ENCODE data around the gene THAP4. TPM values are rescaled to one million over a fixed set of nuclear protein-coding genes. Genes with fewer than 3 reads are reported as not detected.

The THAP4 gene
- total RNA-seq, 1 donor from 2014 or later = 42.5 TPM

DNA sequence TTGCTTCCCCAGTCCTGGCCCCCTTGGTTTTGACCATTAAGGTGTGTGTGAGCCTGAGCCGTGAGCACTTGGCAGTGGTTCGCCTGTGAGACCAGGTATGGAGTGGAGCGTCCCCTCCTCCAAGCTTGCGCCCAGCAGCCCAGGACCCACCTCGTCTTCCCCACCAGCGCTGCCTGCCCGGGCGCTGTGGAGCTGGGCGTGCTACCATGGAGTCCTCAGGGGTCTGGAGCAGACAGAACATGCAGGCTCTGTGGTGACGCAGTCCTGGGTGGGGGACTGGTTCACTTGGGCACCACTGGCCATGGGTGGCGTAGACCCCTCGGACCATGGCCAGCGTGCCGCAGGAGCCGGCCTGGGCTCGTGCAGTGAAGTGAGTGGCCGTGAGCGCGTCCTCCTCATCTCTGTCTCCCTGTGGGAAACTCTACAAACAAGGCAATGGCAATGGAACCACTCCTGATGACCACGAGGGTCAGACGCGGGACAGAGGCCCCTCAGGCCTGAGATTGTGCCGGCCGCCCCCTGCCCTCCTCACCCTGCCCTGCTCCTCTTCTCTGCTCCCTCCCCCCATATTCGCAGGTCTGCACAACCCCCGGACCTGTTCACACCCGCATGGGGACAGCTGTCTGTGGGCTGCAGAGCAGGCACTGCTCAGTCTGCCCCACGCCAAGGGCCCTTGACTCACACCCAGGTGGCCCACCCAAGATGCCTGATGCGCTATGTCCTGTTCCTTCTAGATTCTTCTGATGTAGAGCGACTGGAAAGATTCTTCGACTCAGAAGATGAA is 34.7 kb upstream of the THAP4 start:
- TF ChIP-seq, protein P1, sequence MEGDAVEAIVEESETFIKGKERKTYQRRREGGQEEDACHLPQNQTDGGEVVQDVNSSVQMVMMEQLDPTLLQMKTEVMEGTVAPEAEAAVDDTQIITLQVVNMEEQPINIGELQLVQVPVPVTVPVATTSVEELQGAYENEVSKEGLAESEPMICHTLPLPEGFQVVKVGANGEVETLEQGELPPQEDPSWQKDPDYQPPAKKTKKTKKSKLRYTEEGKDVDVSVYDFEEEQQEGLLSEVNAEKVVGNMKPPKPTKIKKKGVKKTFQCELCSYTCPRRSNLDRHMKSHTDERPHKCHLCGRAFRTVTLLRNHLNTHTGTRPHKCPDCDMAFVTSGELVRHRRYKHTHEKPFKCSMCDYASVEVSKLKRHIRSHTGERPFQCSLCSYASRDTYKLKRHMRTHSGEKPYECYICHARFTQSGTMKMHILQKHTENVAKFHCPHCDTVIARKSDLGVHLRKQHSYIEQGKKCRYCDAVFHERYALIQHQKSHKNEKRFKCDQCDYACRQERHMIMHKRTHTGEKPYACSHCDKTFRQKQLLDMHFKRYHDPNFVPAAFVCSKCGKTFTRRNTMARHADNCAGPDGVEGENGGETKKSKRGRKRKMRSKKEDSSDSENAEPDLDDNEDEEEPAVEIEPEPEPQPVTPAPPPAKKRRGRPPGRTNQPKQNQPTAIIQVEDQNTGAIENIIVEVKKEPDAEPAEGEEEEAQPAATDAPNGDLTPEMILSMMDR (IDR thresholded peaks at IDR 0.05; ENCODE audit: unreplicated experiment) = no peak
- Mint-ChIP-seq H3K27me3 (ENCODE audit: unreplicated experiment) (peaks cover 5% of the 10 kb centered on the region), H3K9me3 (ENCODE audit: unreplicated experiment) (no peaks in the 10 kb centered on the region), H3K4me3 (ENCODE audit: unreplicated experiment) (no peak overlapping the region), H3K4me1 (ENCODE audit: unreplicated experiment) (no peaks in the 10 kb centered on the region), H3K36me3 (ENCODE audit: low read depth, unreplicated experiment) (peaks cover 28% of the 10 kb centered on the region), H3K27ac (ENCODE audit: unreplicated experiment) (no peak overlapping the region)
- no peak for DNase-seq (ENCODE audit: low spot score)

- peaks cover 5% of the 10 kb centered on the region for H3K27me3 Mint-ChIP-seq (ENCODE audit: unreplicated experiment)
- H3K36me3 Mint-ChIP-seq (ENCODE audit: low read depth, unreplicated experiment) = peaks cover 33% of the 10 kb centered on the region
- no peak overlapping the region for H3K27ac Mint-ChIP-seq (ENCODE audit: unreplicated experiment)
- H3K9me3 Mint-ChIP-seq (ENCODE audit: unreplicated experiment) = no peaks in the 10 kb centered on the region
- DNase-seq (ENCODE audit: low spot score) = no peak
- no peak overlapping the region for H3K4me3 Mint-ChIP-seq (ENCODE audit: unreplicated experiment)
- no peaks in the 10 kb centered on the region for H3K4me1 Mint-ChIP-seq (ENCODE audit: unreplicated experiment)
- TF ChIP-seq, protein P1 (IDR thresholded peaks at IDR 0.05; ENCODE audit: unreplicated experiment) = no peak
Observed at GRCh38 chr2:241670333-241671110, 33.6 kb upstream of the THAP4 start.

- Mint-ChIP-seq H3K27me3 (ENCODE audit: unreplicated experiment) (peaks cover 3% of the 10 kb centered on the region), H3K4me3 (ENCODE audit: unreplicated experiment) (no peak overlapping the region), H3K4me1 (ENCODE audit: unreplicated experiment) (no peaks in the 10 kb centered on the region), H3K27ac (ENCODE audit: unreplicated experiment) (no peak overlapping the region), H3K9me3 (ENCODE audit: unreplicated experiment) (no peaks in the 10 kb centered on the region), H3K36me3 (ENCODE audit: low read depth, unreplicated experiment) (peaks cover 32% of the 10 kb centered on the region)
- TF ChIP-seq, protein P1 (IDR thresholded peaks at IDR 0.05; ENCODE audit: unreplicated experiment) = no peak
- no peak for DNase-seq (ENCODE audit: low spot score)
Observed at GRCh38 chr2:241668839-241669238, 31.9 kb upstream of the THAP4 start.

DNA sequence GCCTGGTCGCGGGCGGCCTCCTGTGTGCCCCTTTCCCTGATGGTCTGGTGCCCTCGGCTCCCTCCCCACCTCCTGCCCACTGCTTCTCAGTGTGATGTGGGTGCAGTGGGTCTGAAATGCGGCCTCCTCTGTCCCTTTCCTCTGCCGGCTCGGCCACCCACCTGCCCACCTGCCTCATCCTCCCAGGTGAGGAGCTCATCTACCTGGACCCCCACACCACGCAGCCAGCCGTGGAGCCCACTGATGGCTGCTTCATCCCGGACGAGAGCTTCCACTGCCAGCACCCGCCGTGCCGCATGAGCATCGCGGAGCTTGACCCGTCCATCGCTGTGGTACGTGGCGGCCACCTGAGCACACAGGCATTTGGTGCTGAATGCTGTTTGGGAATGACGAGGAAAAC is 31.4 kb upstream of the THAP4 start:
- Mint-ChIP-seq H3K27ac (ENCODE audit: unreplicated experiment) (no peak overlapping the region), H3K36me3 (ENCODE audit: low read depth, unreplicated experiment) (peaks cover 27% of the 10 kb centered on the region), H3K9me3 (ENCODE audit: unreplicated experiment) (no peaks in the 10 kb centered on the region), H3K4me1 (ENCODE audit: unreplicated experiment) (no peaks in the 10 kb centered on the region), H3K27me3 (ENCODE audit: unreplicated experiment) (no peaks in the 10 kb centered on the region), H3K4me3 (ENCODE audit: unreplicated experiment) (no peak overlapping the region)
- no peak for DNase-seq (ENCODE audit: low spot score)
- TF ChIP-seq, protein P1 (IDR thresholded peaks at IDR 0.05; ENCODE audit: unreplicated experiment) = no peak
